Urinary bladder (tissue), 4 donors: Measurements from ENCODE around the gene D2HGDH. TPM values are rescaled to one million over a fixed set of nuclear protein-coding genes. Genes with fewer than 3 reads are reported as not detected.

ENCODE experiments used
- DNase-seq: peaks from one replicate; pipeline ENCODE4 v3.0.0-alpha.2; 2015; ENCODE audit errors: extremely low spot score
- H3K27ac ChIP-seq: one replicate; pipeline ENCODE4 v1.5.1; 2013; ENCODE audit warnings: low read depth, mild to moderate bottlenecking, moderate library complexity
- H3K36me3 ChIP-seq: one replicate; pipeline ENCODE4 v1.6.1; 2013; ENCODE audit warnings: mild to moderate bottlenecking, moderate library complexity; ENCODE audit not compliant: insufficient read depth
- H3K4me1 ChIP-seq: one replicate; pipeline ENCODE4 v1.6.1; 2013; ENCODE audit warnings: mild to moderate bottlenecking, moderate library complexity; ENCODE audit not compliant: insufficient read depth
- H3K4me3 ChIP-seq: one replicate; pipeline ENCODE4 v1.5.1; 2013; ENCODE audit warnings: low read depth, low read length
- WGBS: extraction: QIAGEN DNeasy Blood & Tissue Kit; methylation state at CpG from one replicate; pipeline ENCODE4 v1.1.7; 2013; 5-methylcytosine and 5-hydroxymethylcytosine counted together
- polyA plus RNA-seq: library from polyadenylated mRNA; stranded (reverse); fragments of 200-250 nt; gene quantifications from one replicate; pipeline ENCODE4 v1.2.3, GENCODE V29; 2013
- total RNA-seq: library from RNA; depleted of rRNA; stranded (reverse); fragments of >200 nt; gene quantifications from one replicate; pipeline ENCODE4 v1.2.3, GENCODE V29; 2014
- donor health status: healthy with polysubstance abuse.
- donor health status: healthy.

Gene D2HGDH
- total and polyA plus RNA-seq, 2 donors, result 9.7 to 25.9 TPM

- Histone ChIP-seq H3K36me3 (peaks cover 7% of the 10 kb centered on the region), H3K4me3 (no peak overlapping the region), H3K4me1 (no peaks in the 10 kb centered on the region), H3K27ac (no peak overlapping the region)
- DNase-seq, result no peak
- WGBS, result 84% methylated on average over 10 of the region's 10 CpGs
Observed at GRCh38 chr2:241708879-241709278, 25.6 kb upstream of the D2HGDH start.

GRCh38 chr2:241719093-241719492, 15.3 kb upstream of the D2HGDH start:
- WGBS, result 94% methylated on average over 16 of the region's 16 CpGs
- no peak overlapping the region for H3K27ac ChIP-seq
- no peak for DNase-seq
- H3K4me3 ChIP-seq, result no peak overlapping the region
- peaks cover 4% of the 10 kb centered on the region for H3K36me3 ChIP-seq
- H3K4me1 ChIP-seq, result no peaks in the 10 kb centered on the region

- Histone ChIP-seq H3K36me3 (peaks cover 5% of the 10 kb centered on the region), H3K4me1 (no peaks in the 10 kb centered on the region), H3K4me3 (no peak overlapping the region), H3K27ac (no peak overlapping the region)
- WGBS, result 95% methylated on average over 19 of the region's 19 CpGs
- DNase-seq, result no peak
Observed at GRCh38 chr2:241720099-241720498, 14.3 kb upstream of the D2HGDH start.

GRCh38 chr2:241720560-241720959, 13.9 kb upstream of the D2HGDH start:
- no peak for DNase-seq
- Histone ChIP-seq H3K36me3 (peaks cover 5% of the 10 kb centered on the region), H3K27ac (no peak overlapping the region), H3K4me3 (no peak overlapping the region), H3K4me1 (no peaks in the 10 kb centered on the region)
- WGBS, result 94% methylated on average over 15 of the region's 15 CpGs

- H3K27ac ChIP-seq, result no peak overlapping the region
- H3K4me3 ChIP-seq, result no peak overlapping the region
- 97% methylated on average over 12 of the region's 12 CpGs for WGBS
- H3K4me1 ChIP-seq, result no peaks in the 10 kb centered on the region
- H3K36me3 ChIP-seq, result peaks cover 5% of the 10 kb centered on the region
- no peak for DNase-seq
Observed at GRCh38 chr2:241721852-241722251, 12.6 kb upstream of the D2HGDH start.

GRCh38 chr2:241722896-241723454, 11.5 kb upstream of the D2HGDH start:
- WGBS, result 96% methylated on average over 21 of the region's 21 CpGs

GRCh38 chr2:241724259-241724974, 10.0 kb upstream of the D2HGDH start:
- no peak for DNase-seq
- Histone ChIP-seq H3K4me1 (no peaks in the 10 kb centered on the region), H3K36me3 (peaks cover 2% of the 10 kb centered on the region), H3K4me3 (no peak overlapping the region), H3K27ac (no peak overlapping the region)
- 94% methylated on average over 41 of the region's 41 CpGs for WGBS

More at GRCh38 chr2:241722896-241723454, 11.5 kb upstream of the D2HGDH start:
- H3K27ac ChIP-seq, result no peak overlapping the region
- H3K4me3 ChIP-seq, result no peak overlapping the region
- DNase-seq, result no peak
- no peaks in the 10 kb centered on the region for H3K4me1 ChIP-seq
- peaks cover 5% of the 10 kb centered on the region for H3K36me3 ChIP-seq

- H3K4me3 ChIP-seq, result no peak overlapping the region
- DNase-seq, result no peak
- no peak overlapping the region for H3K27ac ChIP-seq
- H3K4me1 ChIP-seq, result no peaks in the 10 kb centered on the region
- H3K36me3 ChIP-seq, result peaks cover 1% of the 10 kb centered on the region
- 95% methylated on average over 76 of the region's 76 CpGs for WGBS
Observed at GRCh38 chr2:241724975-241725870, 9.2 kb upstream of the D2HGDH start.

GRCh38 chr2:241726459-241726858, 8.0 kb upstream of the D2HGDH start:
- WGBS, result 92% methylated on average over 16 of the region's 16 CpGs
- Histone ChIP-seq H3K36me3 (peaks cover 1% of the 10 kb centered on the region), H3K4me3 (no peak overlapping the region), H3K27ac (no peak overlapping the region), H3K4me1 (no peaks in the 10 kb centered on the region)
- DNase-seq, result no peak

GRCh38 chr2:241728000-241728399, 6.4 kb upstream of the D2HGDH start:
- H3K27ac ChIP-seq, result no peak overlapping the region
- DNase-seq, result no peak
- H3K4me3 ChIP-seq, result no peak overlapping the region
- 85% methylated on average over 8 of the region's 8 CpGs for WGBS
- H3K36me3 ChIP-seq, result peaks cover 1% of the 10 kb centered on the region
- no peaks in the 10 kb centered on the region for H3K4me1 ChIP-seq

GRCh38 chr2:241728627-241729026, 5.8 kb upstream of the D2HGDH start:
- H3K4me3 ChIP-seq, result no peak overlapping the region
- DNase-seq, result no peak
- H3K4me1 ChIP-seq, result no peaks in the 10 kb centered on the region
- H3K27ac ChIP-seq, result no peak overlapping the region
- 88% methylated on average over 19 of the region's 19 CpGs for WGBS
- peaks cover 1% of the 10 kb centered on the region for H3K36me3 ChIP-seq

- no peak overlapping the region for H3K27ac ChIP-seq
- WGBS, result 91% methylated on average over 6 of the region's 6 CpGs
- H3K4me3 ChIP-seq, result no peak overlapping the region
- H3K4me1 ChIP-seq, result no peaks in the 10 kb centered on the region
- DNase-seq, result no peak
- peaks cover 1% of the 10 kb centered on the region for H3K36me3 ChIP-seq
Observed at GRCh38 chr2:241729868-241730267, 4.6 kb upstream of the D2HGDH start.

GRCh38 chr2:241730671-241731293, 3.6 kb upstream of the D2HGDH start:
- 80% methylated on average over 12 of the region's 12 CpGs for WGBS
- Histone ChIP-seq H3K36me3 (no peaks in the 10 kb centered on the region), H3K27ac (no peak overlapping the region), H3K4me1 (no peaks in the 10 kb centered on the region), H3K4me3 (no peak overlapping the region)
- no peak for DNase-seq
